ENCODE results near the gene ZNF263. TPM values are rescaled to one million over a fixed set of nuclear protein-coding genes. Genes with fewer than 3 reads are reported as not detected.

ZNF263 gene
- total RNA-seq, 1 experiment from 2014 or later: 31.4 TPM

- DNase-seq (ENCODE audit: low read depth, low spot score) (no peak), ATAC-seq (no peak)
- intact Hi-C loops (cut with micrococcal nuclease): no loop called here
- Histone ChIP-seq H3K27ac (ENCODE audit: low read depth, low read length) (no peak overlapping the region), H3K9ac (ENCODE audit: low read length) (no peak overlapping the region), H4K20me1 (ENCODE audit: insufficient read depth) (no peaks in the 10 kb centered on the region), H3K4me3 (replicated peaks in 1 of 2; ENCODE audit: low read depth in 1 of 2, low read length in 2 of 2) (no peak overlapping the region), H3K4me1 (ENCODE audit: control insufficient read depth in 1 of 2, insufficient read depth in 2 of 2, low read length in 2 of 2) (peaks cover 0 to 5% of the 10 kb centered on the region in 2 experiments; a peak in 1 of 4 replicates), H3K4me2 (ENCODE audit: low read length) (no peak overlapping the region), H3K79me2 (ENCODE audit: insufficient read depth, low read length) (no peaks in the 10 kb centered on the region), H3K9me2 (ENCODE audit: insufficient read depth) (no peaks in the 10 kb centered on the region), H3K9me3 (ENCODE audit: control insufficient read depth in 1 of 2, insufficient read depth in 1 of 2, low read depth in 1 of 2, low read length in 2 of 2) (no peaks in the 10 kb centered on the region), H3K27me3 (ENCODE audit: insufficient read depth, low read length) (no peaks in the 10 kb centered on the region), H3K36me3 (ENCODE audit: control insufficient read depth in 1 of 2, insufficient read depth in 2 of 2, low read length in 2 of 2) (no peaks in the 10 kb centered on the region), H2AFZ (ENCODE audit: low read depth, low read length, poor library complexity, severe bottlenecking) (no peak overlapping the region)
- CTCF ChIA-PET: no interaction called here
- RAD21 ChIA-PET (ENCODE audit: low non-redundant PET in 1 of 2, low total read pairs in 2 of 2, uncharacterized antibody in 2 of 2, unreplicated experiment in 2 of 2): no interaction called here
- no TSS peak for BruUV-seq (replicated peaks)
- TF ChIP-seq CEBPB (IDR thresholded peaks at IDR 0.05; ENCODE audit: low read depth) (no peak), YY1 (IDR thresholded peaks at IDR 0.05; ENCODE audit: extremely low read depth, insufficient replicate concordance, low read depth, low read length) (no peak), POLR2AphosphoS5 (IDR thresholded peaks at IDR 0.05; ENCODE audit: low read depth, low read length) (no peak), FOSL1 (IDR thresholded peaks at IDR 0.05; ENCODE audit: low read depth) (no peak), SIN3A (IDR thresholded peaks at IDR 0.05; ENCODE audit: low read depth) (no peak), EZH2phosphoT487 (IDR thresholded peaks at IDR 0.05; ENCODE audit: borderline replicate concordance) (no peak), JUND (IDR thresholded peaks at IDR 0.05) (no peak), REST (IDR thresholded peaks at IDR 0.05; ENCODE audit: low read depth) (no peak)
- TF ChIP-seq, protein P1, sequence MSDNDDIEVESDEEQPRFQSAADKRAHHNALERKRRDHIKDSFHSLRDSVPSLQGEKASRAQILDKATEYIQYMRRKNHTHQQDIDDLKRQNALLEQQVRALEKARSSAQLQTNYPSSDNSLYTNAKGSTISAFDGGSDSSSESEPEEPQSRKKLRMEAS (IDR thresholded peaks at IDR 0.05): no peak
- POLR2A ChIA-PET: no interaction called here
These were observed 30.3 kb upstream of the ZNF263 start for GRCh38 chr16:3252967-3253366.
